A549 (cell line): ENCODE data around the gene PRSS36. TPM values are rescaled to one million over a fixed set of nuclear protein-coding genes. Genes with fewer than 3 reads are reported as not detected.
"Not testable (repeated sequence)": the region's sequence is repeated elsewhere in the genome, so short reads cannot be mapped to it uniquely, and the experiment has no call there.

Experiments
- ATAC-seq, 2 experiments: fragments of 200-7000 bp in 1 of 2; fragments of >200 bp in 1 of 2; cut with Nextera tagmentation in 1 of 2; cut with Tn5 transposase in 1 of 2; 3 replicates each; pipeline versions ENCODE4 v1.8.0 to v1.9.1; 2018 to 2020; ENCODE audit warnings: mild to moderate bottlenecking in 1 of 2, moderate library complexity in 1 of 2
- CTCF ChIA-PET: fragments of 300-600 bp; sonication (Branson Sonifier 250); formaldehyde crosslinking; extraction: SDS; loops from one replicate; lab custom pipeline; 2021; ENCODE audit warnings: antibody characterized with exemption, inconsistent platforms; lab: Yijun Ruan, JAX
- POLR2A ChIA-PET: fragments of 350-600 bp; formaldehyde crosslinking; extraction: SDS; loops from one replicate; lab custom pipeline; 2021; ENCODE audit warnings: antibody characterized with exemption, inconsistent platforms; lab: Yijun Ruan, JAX
- DNase-seq, 2 experiments: peaks; one replicate each; pipeline versions ENCODE4 v3.0.0 to v3.0.0-alpha.2; 2011 to 2016; ENCODE audit warnings: low read depth in 1 of 2, low spot score in 1 of 2
- FAIRE-seq: peaks from 2 replicates; lab custom pipeline; 2011; peaks lifted over from hg19 to GRCh38; lab: Jason Lieb, UNC
- H3K27ac ChIP-seq, 2 experiments: fragments of >200 bp; sonication (Bioruptor Twin); formaldehyde crosslinking; 3 replicates each; pipeline ENCODE4 v1.5.1; 2016 to 2017
- H3K4me1 ChIP-seq: fragments of >200 bp; sonication (Bioruptor Twin); formaldehyde crosslinking; 3 replicates; pipeline ENCODE4 v1.6.1; 2016
- H3K4me2 ChIP-seq: fragments of >200 bp; sonication (Bioruptor Twin); formaldehyde crosslinking; 3 replicates; pipeline ENCODE4 v1.6.1; 2016
- H3K4me3 ChIP-seq: fragments of >200 bp; sonication (Bioruptor Twin); formaldehyde crosslinking; 3 replicates; pipeline ENCODE4 v1.5.1; 2016
- H3K9me3 ChIP-seq: fragments of >200 bp; sonication (Bioruptor Twin); formaldehyde crosslinking; 3 replicates; pipeline ENCODE4 v1.6.1; 2016
- ATOH8 ChIP-seq: fragments of 250-450 bp; sonication (Bioruptor Pico); IDR thresholded peaks from 2 replicates; pipeline ENCODE4 v1.5.0; 2020; ENCODE audit warnings: low read depth, mild to moderate bottlenecking, moderate library complexity
- CEBPB ChIP-seq, 2 experiments: fragments of >200 bp in 1 of 2; sonication (Bioruptor Twin) in 1 of 2; formaldehyde crosslinking in 1 of 2; IDR thresholded peaks; 2 replicates each; pipeline ENCODE4 v1.6.1; 2012 to 2016
- FOSB ChIP-seq: fragments of 250-450 bp; sonication (Bioruptor Pico); IDR thresholded peaks from 2 replicates; pipeline ENCODE4 v1.5.0; 2020; ENCODE audit warnings: mild to moderate bottlenecking, moderate library complexity
- FOSL2 ChIP-seq, 2 experiments: fragments of 450-650 bp in 1 of 2; fragments of >200 bp in 1 of 2; sonication (Bioruptor Twin) in 1 of 2; formaldehyde crosslinking; IDR thresholded peaks; 2 replicates each; pipeline versions ENCODE4 v1.5.0 to v1.6.1; 2016 to 2020; ENCODE audit warnings: mild to moderate bottlenecking in 1 of 2, moderate library complexity in 1 of 2
- FOXS1 ChIP-seq: fragments of 250-450 bp; sonication (Bioruptor Pico); IDR thresholded peaks from 2 replicates; pipeline ENCODE4 v1.5.0; 2020; ENCODE audit warnings: mild to moderate bottlenecking, moderate library complexity
- HES2 ChIP-seq: fragments of >200 bp; sonication (Bioruptor Twin); formaldehyde crosslinking; IDR thresholded peaks from 2 replicates; pipeline ENCODE4 v1.6.1; 2016
- MAZ ChIP-seq: fragments of 150-350 bp; IDR thresholded peaks from 2 replicates; pipeline ENCODE4 v1.6.1; 2014; ENCODE audit warnings: antibody characterized with exemption, low read depth, low read length, borderline replicate concordance
- POLR2AphosphoS2 ChIP-seq: conservative IDR thresholded peaks from 2 replicates; pipeline ENCODE4 v1.6.1; 2012; ENCODE audit warnings: low read length, improper control_type of control experiment, inconsistent platforms
- RARB ChIP-seq: fragments of 250-450 bp; sonication (Bioruptor Pico); IDR thresholded peaks from 2 replicates; pipeline ENCODE4 v1.8.0; 2021; ENCODE audit warnings: mild to moderate bottlenecking, moderate library complexity
- RCOR1 ChIP-seq: fragments of 150-350 bp; IDR thresholded peaks from 2 replicates; pipeline ENCODE4 v1.6.1; 2014; ENCODE audit warnings: antibody characterized with exemption, low read length, low read depth
- SMC3 ChIP-seq: fragments of >200 bp; sonication (Bioruptor Twin); formaldehyde crosslinking; IDR thresholded peaks from 3 replicates; pipeline ENCODE4 v1.6.1; 2018; ENCODE audit warnings: inconsistent platforms
- TP53 ChIP-seq: fragments of 250-450 bp; sonication (Bioruptor Pico); IDR thresholded peaks from 2 replicates; pipeline ENCODE4 v1.5.0; 2021; ENCODE audit warnings: mild to moderate bottlenecking, moderate library complexity
- WGBS: methylation state at CpG from one replicate; pipeline ENCODE4 v1.1.6; 2017; ENCODE audit errors: missing lambda C conversion rate; 5-methylcytosine and 5-hydroxymethylcytosine counted together
- polyA minus RNA-seq: library from RNA; depleted of rRNA, polyadenylated mRNA; stranded (reverse); fragments of >200 nt; gene quantifications from 2 replicates; pipeline ENCODE4 v1.2.3, GENCODE V29; 2011; rRNA and poly(A)+ RNA removed
- polyA plus RNA-seq, 4 experiments: library from polyadenylated mRNA; depleted of rRNA in 3 of 4; stranded (reverse); fragments of >200 nt; fragmentation: RNase III in 1 of 4; extraction: RNeasy Plus Mini Kit Qiagen cat#74134 plus additional on column Dnase treatment in 1 of 4; gene quantifications; 2 replicates in 3 of 4; 3 replicates in 1 of 4; pipeline ENCODE4 v1.2.3, GENCODE V29; 2011 to 2017

PRSS36 gene
- polyA plus RNA-seq (2011; rRNA removed) (0.41 TPM in 1 of 2 replicates, not detected in the other), polyA plus RNA-seq (2017; fragmentation: RNase III; extraction: RNeasy Plus Mini Kit Qiagen cat#74134 plus additional on column Dnase treatment) (0.55 to 0.75 TPM (median 0.55 TPM) in 3 replicates), polyA minus RNA-seq (0.73 TPM in 1 of 2 replicates, not detected in the other)
- polyA plus RNA-seq (2012; cell fraction: cytosol; rRNA removed) = 0.32 and 0.88 TPM in 2 replicates
- polyA plus RNA-seq (2012; cell fraction: nucleus; rRNA removed) = 0.53 and 1.2 TPM in 2 replicates

DNA sequence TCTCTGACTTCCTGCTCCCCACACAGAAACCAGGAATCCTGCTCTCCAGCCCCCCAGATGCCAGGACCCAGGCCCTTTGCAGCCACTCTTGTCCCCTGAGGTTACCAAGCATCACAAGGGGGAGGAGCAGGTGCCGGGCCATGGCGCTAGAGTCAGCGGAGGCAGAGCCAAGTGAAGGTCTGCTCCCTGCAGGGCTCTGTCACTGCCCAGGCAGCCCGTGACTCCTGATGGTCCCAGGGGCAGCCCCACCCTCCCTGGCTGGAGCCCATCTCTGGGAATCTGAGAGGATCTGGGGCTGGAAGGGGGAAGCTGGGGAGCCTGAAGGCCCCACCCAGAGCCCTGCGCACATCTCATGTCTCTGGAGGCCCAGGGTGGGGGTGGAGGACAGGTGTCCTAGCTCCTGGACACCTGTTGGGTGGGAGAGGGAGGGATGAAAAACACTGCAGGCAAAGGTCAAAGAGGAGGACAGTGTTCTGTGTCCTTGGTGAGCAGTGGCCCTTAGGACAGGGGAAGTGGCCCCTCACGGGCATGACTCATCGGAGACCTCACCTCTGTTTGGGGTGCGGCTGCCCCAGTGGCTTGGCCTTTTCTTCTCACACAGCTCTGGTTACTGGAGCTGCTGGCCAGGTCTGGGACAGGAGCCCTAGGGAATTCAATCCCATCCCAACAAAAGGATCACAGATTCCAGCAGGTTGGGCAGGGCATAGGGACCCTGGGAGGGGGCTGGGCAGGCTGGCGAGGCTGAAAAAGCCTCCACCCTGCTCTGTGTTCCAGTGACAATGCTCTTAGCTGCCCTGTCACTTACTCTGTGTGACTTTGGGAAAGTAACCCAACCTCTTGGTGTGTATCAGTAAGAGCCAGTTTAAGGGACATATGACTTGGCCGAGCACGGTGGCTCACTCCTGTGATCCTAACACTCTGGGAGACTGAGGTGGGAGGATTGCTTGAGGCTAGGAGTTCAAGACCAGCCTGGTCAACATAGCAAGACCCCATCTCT, at the start of gene PRSS36:
PRSS36 (minus strand) TSS at position 173 of the 997 bp plus-strand sequence; CDS start at position 142, 31 bp downstream.
- H3K27ac ChIP-seq = no peak within 1 kb of the TSS
- H3K4me1 ChIP-seq = 0 out of 3 replicates have a peak, but pooled peaks cover 3% of the 10 kb centered on the region
- no peak for DNase-seq
- no peaks in the 10 kb centered on the region for H3K9me3 ChIP-seq
- peak in 1 of 2 experiments; percentile 35; a peak in 3 of 6 replicates for ATAC-seq
- no peak within 1 kb of the TSS for H3K4me2 ChIP-seq
- 76% methylated on average over 5 of the region's 11 CpGs for WGBS
- POLR2A ChIA-PET = no interaction called here
- TF ChIP-seq RCOR1 = no peak
- TF ChIP-seq FOSL2 (IDR thresholded peaks at IDR 0.05) = no peak
- peak; percentile 20; the same call in 1 of the 2 replicates for TF ChIP-seq FOSL2 (CRISPR knock-in tag; IDR thresholded peaks at IDR 0.05)
- CTCF ChIA-PET = interaction anchor here (0.5 to 4.5 kb wide), 5 partner anchors 8 to 293 kb away, joined by 3 to 20 read pairs (median 3); no protein-coding TSS in a partner anchor
- no peak within 1 kb of the TSS for H3K4me3 ChIP-seq
- no peak for FAIRE-seq

GRCh38 chr16:31199430-31200041, 49.7 kb upstream of the PRSS36 start:
- no peak for ATAC-seq
- 0 out of 2 replicates have a peak, but pooled peaks have one; percentile 29 for TF ChIP-seq RARB (CRISPR knock-in tag)
- no peak for TF ChIP-seq SMC3
- TF ChIP-seq POLR2AphosphoS2 = peak; percentile 77; the same call in 1 of the 2 replicates
- TF ChIP-seq, all 56 proteins: peak for 2
- Histone ChIP-seq H3K9me3 (no peaks in the 10 kb centered on the region), H3K4me1 (peaks cover 26% of the 10 kb centered on the region), H3K4me3 (no peak overlapping the region), H3K4me2 (no peak overlapping the region), H3K27ac (no peak overlapping the region)
- no peak for DNase-seq
- ChIA-PET CTCF (interaction anchor here (0.6 to 1.5 kb wide), 3 partner anchors 134 to 215 kb away, joined by 3 to 7 read pairs (median 4); partner anchors contain the start of gene HSD3B7), POLR2A (interaction anchor here (2.3 kb wide), 1 partner anchor 19 kb away, joined by 13 read pairs; the partner anchor contains the start of gene FUS)
- FAIRE-seq = no peak
- WGBS = 89% methylated on average over 5 of the region's 5 CpGs

GRCh38 chr16:31198207-31198882, 48.5 kb upstream of the PRSS36 start:
- DNase-seq = no peak
- Histone ChIP-seq H3K4me1 (peaks cover 19% of the 10 kb centered on the region), H3K4me3 (no peak overlapping the region), H3K4me2 (no peak overlapping the region), H3K9me3 (no peaks in the 10 kb centered on the region), H3K27ac (no peak overlapping the region)
- TF ChIP-seq POLR2AphosphoS2 (peak; percentile 93; the same call in 1 of the 2 replicates), FOXS1 (CRISPR knock-in tag) (no peak)
- FAIRE-seq = no peak
- WGBS = 89% methylated on average over 6 of the region's 7 CpGs
- ChIA-PET POLR2A (interaction anchor here (0.7 to 2.3 kb wide), 2 partner anchors 18 to 20 kb away, joined by 3 to 13 read pairs; partner anchors contain the start of gene FUS), CTCF (interaction anchor here (0.6 to 2.0 kb wide), 6 partner anchors 9 to 245 kb away, joined by 3 to 10 read pairs (median 4); partner anchors contain the start of genes HSD3B7 and ZNF843)
- no peak for ATAC-seq

DNA sequence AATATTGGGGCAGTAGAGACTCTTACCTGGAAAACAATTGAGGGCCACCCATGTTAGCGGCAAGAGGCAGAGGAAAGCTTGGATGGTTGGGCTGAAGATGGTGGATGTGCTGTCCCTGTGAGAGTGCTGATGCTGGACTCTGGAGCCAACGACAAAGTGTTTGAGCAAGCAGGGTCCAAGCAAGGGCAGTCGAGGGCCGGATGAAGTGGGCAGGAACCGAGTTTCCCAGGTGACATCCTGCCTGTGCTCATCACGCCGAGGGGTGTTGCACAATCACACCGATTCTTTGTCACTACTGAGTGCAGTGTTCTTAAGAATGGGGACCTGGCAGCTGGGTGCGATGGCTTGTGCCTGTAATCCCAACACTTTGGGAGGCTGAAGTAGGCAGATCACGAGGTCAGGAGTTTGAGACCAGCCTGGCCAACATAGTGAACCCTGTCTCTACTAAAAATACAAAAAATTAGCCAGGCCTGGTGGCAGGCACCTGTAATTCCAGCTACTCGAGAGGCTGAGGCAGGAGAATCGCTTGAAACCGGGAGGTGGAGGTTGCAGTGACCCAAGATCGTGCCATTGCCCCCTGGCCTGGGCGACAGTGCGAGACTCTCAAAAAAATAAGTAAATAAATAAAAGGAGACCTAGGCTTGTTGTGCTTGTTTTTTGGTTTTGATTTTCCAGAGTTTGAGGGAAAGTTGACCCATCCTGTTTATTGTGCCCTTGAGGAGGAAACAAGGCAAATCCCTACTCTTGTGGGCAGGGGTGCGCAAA, 46.6 kb upstream of the PRSS36 start:
- Histone ChIP-seq H3K4me3 (no peak overlapping the region), H3K4me1 (peaks cover 15% of the 10 kb centered on the region), H3K27ac (no peak overlapping the region), H3K4me2 (no peak overlapping the region), H3K9me3 (no peaks in the 10 kb centered on the region)
- WGBS = 87% methylated on average over 17 of the region's 17 CpGs
- ChIA-PET CTCF (interaction anchor here (0.7 to 2.0 kb wide), 4 partner anchors 11 to 246 kb away, joined by 3 to 10 read pairs (median 4); partner anchors contain the start of gene ZNF843), POLR2A (interaction anchor here (1.0 to 1.4 kb wide), 2 partner anchors 13 to 17 kb away, joined by 3 read pairs; partner anchors contain the start of gene FUS)
- DNase-seq (no peak), ATAC-seq (no peak), FAIRE-seq (no peak)
- TF ChIP-seq TP53 (CRISPR knock-in tag) = no peak
- TF ChIP-seq FOSB (CRISPR knock-in tag) = peak; percentile 50; the same call in 1 of the 2 replicates
- TF ChIP-seq HES2 = no peak
- TF ChIP-seq POLR2AphosphoS2 = peak; percentile 71; the same call in 1 of the 2 replicates
- peak; percentile 43 to 82; a peak in 3 of 4 replicates for TF ChIP-seq CEBPB (IDR thresholded peaks at IDR 0.05)
- 0 out of 2 replicates have a peak, but pooled peaks have one; percentile 7 for TF ChIP-seq ATOH8
- TF ChIP-seq MAZ = no peak

DNA sequence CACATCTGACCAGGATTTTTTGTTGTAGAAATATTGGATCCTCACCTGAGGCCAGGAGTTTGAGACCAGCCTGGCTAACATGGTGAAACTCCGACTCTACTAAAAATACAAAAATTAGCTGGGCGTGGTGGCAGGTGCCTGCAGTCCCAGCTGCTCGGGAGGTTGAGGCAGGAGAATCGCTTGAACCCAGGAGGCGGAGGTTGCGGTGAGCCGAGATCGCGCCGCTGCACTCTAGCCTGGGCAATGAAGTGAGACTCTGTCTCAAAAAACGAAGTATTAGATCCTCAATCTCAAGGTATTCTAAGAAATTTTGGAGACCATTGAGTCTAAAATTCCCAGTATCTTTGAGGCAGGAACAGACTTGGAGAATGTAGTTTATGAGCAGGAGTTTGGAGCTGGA, 46.0 kb upstream of the PRSS36 start:
- not testable (repeated sequence) for H3K4me1 ChIP-seq, H3K27ac ChIP-seq, H3K9me3 ChIP-seq, H3K4me2 ChIP-seq, DNase-seq, H3K4me3 ChIP-seq, ATAC-seq, FAIRE-seq
- ChIA-PET POLR2A (interaction anchor here (1.0 to 1.4 kb wide), 2 partner anchors 12 to 16 kb away, joined by 3 read pairs; partner anchors contain the start of gene FUS), CTCF (interaction anchor here (0.7 to 1.4 kb wide), 5 partner anchors 10 to 210 kb away, joined by 3 to 5 read pairs (median 3); no protein-coding TSS in a partner anchor)
- WGBS = 91% methylated on average over 11 of the region's 11 CpGs
